Daoy (cell line): Measurements from ENCODE around the gene GPR6. TPM values are rescaled to one million over a fixed set of nuclear protein-coding genes. Genes with fewer than 3 reads are reported as not detected.
A peak's percentile ranks its signal among the peaks of the same experiment; 100 is the strongest.

ENCODE experiments used
- DNase-seq: peaks from one replicate; pipeline ENCODE4 v3.0.0-alpha.2; 2015; ENCODE audit warnings: low read depth
- total RNA-seq: library from RNA; depleted of rRNA; stranded (reverse); fragments of >200 nt; shearing (Covaris generic); gene quantifications from 2 replicates; pipeline ENCODE4 v1.2.3, GENCODE V29; 2014; rRNA removed

Gene GPR6
- total RNA-seq = not detected in 2 replicates

GRCh38 chr6:109978174-109979032 lies at the start of gene GPR6:
Gene GPR6 (plus strand): TSS chr6:109978311. CDS start chr6:109979113, 802 bp downstream.
- peak; percentile 11 for DNase-seq

GRCh38 chr6:109934293-109934692 lies 43.8 kb upstream of the GPR6 start:
- DNase-seq = no peak

- no peak for DNase-seq
Measured at GRCh38 chr6:109939654-109940053, 38.5 kb upstream of the GPR6 start.

- no peak for DNase-seq
Measured at GRCh38 chr6:109944448-109944847, 33.7 kb upstream of the GPR6 start.

- DNase-seq = no peak
Measured at GRCh38 chr6:109945091-109945490, 33.0 kb upstream of the GPR6 start.

GRCh38 chr6:109946979-109947378 lies 31.1 kb upstream of the GPR6 start:
- DNase-seq = no peak

- no peak for DNase-seq
Measured at GRCh38 chr6:109949281-109950065, 28.6 kb upstream of the GPR6 start.

- no peak for DNase-seq
Measured at GRCh38 chr6:109955491-109955890, 22.6 kb upstream of the GPR6 start.

GRCh38 chr6:109958626-109959025 lies 19.5 kb upstream of the GPR6 start:
- no peak for DNase-seq

- DNase-seq = no peak
Measured at GRCh38 chr6:109961611-109962041, 16.5 kb upstream of the GPR6 start.

- DNase-seq = no peak
Measured at GRCh38 chr6:109962271-109962670, 15.8 kb upstream of the GPR6 start.

- DNase-seq = no peak
Measured at GRCh38 chr6:109963598-109964170, 14.4 kb upstream of the GPR6 start.

- no peak for DNase-seq
Measured at GRCh38 chr6:109964949-109965348, 13.2 kb upstream of the GPR6 start.

GRCh38 chr6:109966299-109966698 lies 11.8 kb upstream of the GPR6 start:
- DNase-seq = no peak

- no peak for DNase-seq
Measured at GRCh38 chr6:109977791-109978173, 329 bp upstream of the GPR6 start.

- no peak for DNase-seq
Measured at GRCh38 chr6:109979033-109979921, 1.2 kb downstream of the GPR6 start.

GRCh38 chr6:109984410-109984809 lies 6.3 kb downstream of the GPR6 start:
- no peak for DNase-seq

- no peak for DNase-seq
Measured at GRCh38 chr6:109987196-109987595, 9.1 kb downstream of the GPR6 start.

GRCh38 chr6:109991201-109992101 lies 13.3 kb downstream of the GPR6 start:
- no peak for DNase-seq

GRCh38 chr6:109998159-109998785 lies 20.2 kb downstream of the GPR6 start:
- no peak for DNase-seq
